ENCODE results near the gene APH1A. TPM values are rescaled to one million over a fixed set of nuclear protein-coding genes. Genes with fewer than 3 reads are reported as not detected.

Gene APH1A
- total RNA-seq (2022; extraction: Qiagen RNA extraction; ENCODE audit: low read depth) = 119 to 140 TPM (median 133 TPM) in 5 replicates

GRCh38 chr1:150268705-150269403 lies at the start of gene APH1A:
TSS of gene APH1A (minus strand) at chr1:150269016. CDS start at chr1:150268810, 206 bp downstream.

GRCh38 chr1:150293433-150294253 lies 24.8 kb upstream of the APH1A start, which contains the start of gene MRPS21:
TSS of gene MRPS21 (plus strand) at chr1:150293861. CDS start at chr1:150294367, 506 bp downstream.

GRCh38 chr1:150281758-150282557 lies 13.1 kb upstream of the APH1A start, which contains the start of gene CIART:
TSS of gene CIART (plus strand) at chr1:150282554. CDS start at chr1:150283268, 714 bp downstream.

GRCh38 chr1:150257624-150258585 lies 10.9 kb downstream of the APH1A start, which contains the start of gene CA14:
TSS of gene CA14 (plus strand) at chr1:150257774. CDS start at chr1:150258129, 355 bp downstream.

GRCh38 chr1:150235852-150236613 lies 32.8 kb downstream of the APH1A start, which contains the start of gene ANP32E:
TSS of gene ANP32E (minus strand) at chr1:150236112. CDS start at chr1:150235786, 326 bp downstream.

Other genes with a start within 250 kb of the APH1A start
- gene VPS45, start 201.2 kb downstream of the APH1A start, total RNA-seq (2022; extraction: Qiagen RNA extraction; ENCODE audit: low read depth) = 16.7 to 18.0 TPM (median 17.7 TPM) in 5 replicates
- gene PLEKHO1, start 119.1 kb downstream of the APH1A start, total RNA-seq (2022; extraction: Qiagen RNA extraction; ENCODE audit: low read depth) = 8.3 to 10.8 TPM (median 8.8 TPM) in 5 replicates
- gene ANP32E, start 32.9 kb downstream of the APH1A start, total RNA-seq (2022; extraction: Qiagen RNA extraction; ENCODE audit: low read depth) = 37.8 to 78.6 TPM (median 44.9 TPM) in 5 replicates
- gene CA14, start 11.2 kb downstream of the APH1A start, total RNA-seq (2022; extraction: Qiagen RNA extraction; ENCODE audit: low read depth) = not detected in 5 replicates
- 0.11 to 0.32 TPM (median 0.18 TPM) in 4 of 5 replicates, not detected in the other for gene C1orf54, start 3.8 kb upstream of the APH1A start, total RNA-seq (2022; extraction: Qiagen RNA extraction; ENCODE audit: low read depth)
- gene CIART, start 13.5 kb upstream of the APH1A start, total RNA-seq (2022; extraction: Qiagen RNA extraction; ENCODE audit: low read depth) = 0.33 to 0.78 TPM (median 0.40 TPM) in 5 replicates
- gene MRPS21, start 24.8 kb upstream of the APH1A start, total RNA-seq (2022; extraction: Qiagen RNA extraction; ENCODE audit: low read depth) = 78.8 to 85.8 TPM (median 83.1 TPM) in 5 replicates
- gene PRPF3, start 52.5 kb upstream of the APH1A start, total RNA-seq (2022; extraction: Qiagen RNA extraction; ENCODE audit: low read depth) = 55.2 to 63.8 TPM (median 58.6 TPM) in 5 replicates
- 14.8 to 16.4 TPM (median 15.0 TPM) in 5 replicates for gene RPRD2, start 95.1 kb upstream of the APH1A start, total RNA-seq (2022; extraction: Qiagen RNA extraction; ENCODE audit: low read depth)
- gene TARS2, start 218.4 kb upstream of the APH1A start, total RNA-seq (2022; extraction: Qiagen RNA extraction; ENCODE audit: low read depth) = 19.4 to 25.9 TPM (median 22.6 TPM) in 5 replicates
- gene ECM1, start 239.1 kb upstream of the APH1A start, total RNA-seq (2022; extraction: Qiagen RNA extraction; ENCODE audit: low read depth) = 1.8 to 2.6 TPM (median 2.2 TPM) in 5 replicates
- 0.18 to 0.39 TPM in 2 of 5 replicates, not detected in the others for gene FALEC, start 246.7 kb upstream of the APH1A start, total RNA-seq (2022; extraction: Qiagen RNA extraction; ENCODE audit: low read depth)